Measurements from ENCODE around the gene POLR1A.
A peak's percentile ranks its signal among the peaks of the same experiment; 100 is the strongest.

The POLR1A gene

GRCh38 chr2:86105252-86105968 is at the start of gene POLR1A:
POLR1A (minus strand) TSS chr2:86105886; CDS start chr2:86105776, 110 bp downstream.
- DNase-seq: peak; percentile 81 to 88

- DNase-seq: no peak
Measured at GRCh38 chr2:86150502-86150901, 44.8 kb upstream of the POLR1A start.

GRCh38 chr2:86147793-86148192 is 42.1 kb upstream of the POLR1A start:
- DNase-seq: no peak

GRCh38 chr2:86143926-86144685 is 38.4 kb upstream of the POLR1A start:
- no peak for DNase-seq

DNA sequence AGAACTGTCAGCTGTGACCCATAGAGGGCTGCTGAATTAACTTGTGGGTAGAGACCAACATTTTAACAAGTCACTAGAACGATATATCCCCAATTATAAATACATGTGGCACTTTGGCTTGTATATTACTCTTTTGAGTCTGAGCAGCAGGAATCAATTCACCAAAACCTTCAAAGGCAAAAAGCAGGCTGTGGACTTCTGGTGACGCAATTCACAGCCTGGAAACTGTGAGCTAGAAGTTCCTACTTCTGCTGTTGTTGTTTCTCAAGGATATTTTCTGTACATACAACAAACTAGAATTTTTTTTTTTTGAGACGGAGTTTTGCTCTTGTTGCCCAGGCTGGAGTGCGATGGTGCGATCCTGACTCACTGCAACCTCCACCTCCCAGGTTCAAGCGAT is 37.6 kb upstream of the POLR1A start:
- DNase-seq: no peak

DNA sequence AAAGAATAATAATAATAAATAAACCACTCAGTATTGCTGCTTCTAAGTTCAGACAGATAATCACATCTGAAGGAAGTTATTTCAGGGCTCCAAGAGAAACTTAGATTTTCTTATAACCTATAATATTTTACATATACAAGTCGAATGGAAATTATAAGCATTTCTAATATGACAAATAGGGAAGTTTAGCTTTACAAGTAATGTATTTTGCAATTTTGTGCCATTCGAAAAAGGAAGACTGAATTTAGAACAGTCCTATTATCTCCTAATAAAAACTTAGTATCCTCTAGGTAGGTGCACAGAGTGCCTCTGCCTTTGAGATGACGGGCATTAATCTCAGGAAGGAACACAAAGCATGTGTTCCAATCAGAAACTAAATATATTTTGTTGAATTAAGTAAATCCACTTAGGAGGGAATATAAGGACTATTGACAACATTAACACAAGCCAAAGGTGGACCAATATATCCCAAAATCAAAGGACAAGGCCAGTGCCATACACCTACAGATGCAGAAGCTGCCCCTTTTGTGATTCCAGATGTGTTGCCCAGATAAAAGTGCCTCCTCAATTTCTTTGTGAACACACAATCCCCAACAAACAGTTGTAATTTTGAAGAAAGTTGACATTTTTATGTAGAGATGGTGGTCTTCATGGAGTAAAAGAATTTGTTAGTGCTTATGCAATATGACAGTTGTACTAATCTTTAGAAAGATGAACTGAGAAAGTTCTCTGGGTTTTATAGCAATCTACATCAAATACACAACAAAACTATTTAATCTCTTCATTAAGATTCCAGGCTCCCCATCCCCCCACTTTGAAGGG is 37.0 kb upstream of the POLR1A start:
- no peak for DNase-seq

DNA sequence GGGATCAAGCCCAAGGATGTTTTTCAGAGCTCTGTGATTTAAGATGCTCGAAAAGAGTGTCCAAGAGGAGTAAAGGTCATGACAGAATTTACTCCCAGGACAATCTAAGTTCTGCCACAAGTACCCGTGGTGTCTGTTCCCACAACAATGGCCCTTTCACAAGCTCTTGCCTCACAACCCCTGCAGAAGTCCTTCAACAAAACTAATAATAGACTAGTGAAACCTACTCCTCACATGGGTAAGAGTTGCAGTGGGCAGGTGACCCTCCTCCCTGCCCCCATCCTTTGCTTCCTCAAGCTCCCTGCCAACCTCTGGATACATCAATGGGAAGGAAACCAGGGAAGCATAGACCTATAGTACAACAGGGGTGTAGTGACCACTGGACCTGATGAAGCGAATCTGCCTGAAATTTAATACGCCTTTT is 35.3 kb upstream of the POLR1A start:
- DNase-seq: no peak

GRCh38 chr2:86139981-86140380 is 34.3 kb upstream of the POLR1A start:
- no peak for DNase-seq

DNA sequence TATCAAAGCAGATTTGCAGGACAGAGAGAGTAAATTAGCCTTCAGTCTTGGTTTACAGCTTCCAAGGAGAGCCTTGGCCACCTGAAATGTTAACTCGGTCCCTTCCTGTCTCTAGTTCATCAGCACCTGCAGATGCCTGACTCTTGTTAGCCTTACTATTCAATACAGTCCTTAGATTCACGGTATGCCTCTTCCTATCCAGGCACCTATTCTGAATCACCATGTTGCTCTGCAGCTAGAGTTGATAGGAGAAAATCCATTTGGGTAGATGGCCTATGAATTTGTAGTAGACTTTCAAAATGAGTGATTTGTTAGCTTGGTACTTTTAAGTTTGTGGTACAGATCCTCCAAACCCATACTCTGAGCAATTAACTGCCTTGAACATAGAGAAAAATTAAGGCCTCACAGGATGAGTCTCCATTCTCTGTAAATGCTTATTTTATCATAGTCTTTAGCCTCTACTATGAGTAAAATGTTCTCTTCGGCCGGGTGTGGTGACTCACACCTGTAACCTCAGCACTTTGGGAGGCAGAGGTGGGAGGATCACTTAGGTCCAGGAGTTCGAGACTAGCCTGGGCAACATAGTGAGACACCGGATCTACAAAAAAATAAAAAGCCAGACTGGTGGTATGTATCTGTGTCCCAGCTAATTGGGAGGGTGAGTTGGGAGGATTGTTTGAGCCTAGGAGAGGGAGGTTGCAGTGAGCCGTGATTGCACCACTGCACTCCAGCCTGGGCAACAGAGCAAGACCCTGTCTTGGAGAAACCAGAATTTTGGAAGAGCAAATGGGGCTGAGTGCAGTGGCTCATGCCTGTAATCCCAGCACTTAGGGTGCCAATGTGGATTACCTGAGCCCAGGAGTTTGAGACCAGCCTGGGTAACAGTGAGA is 33.3 kb upstream of the POLR1A start:
- DNase-seq: no peak

DNA sequence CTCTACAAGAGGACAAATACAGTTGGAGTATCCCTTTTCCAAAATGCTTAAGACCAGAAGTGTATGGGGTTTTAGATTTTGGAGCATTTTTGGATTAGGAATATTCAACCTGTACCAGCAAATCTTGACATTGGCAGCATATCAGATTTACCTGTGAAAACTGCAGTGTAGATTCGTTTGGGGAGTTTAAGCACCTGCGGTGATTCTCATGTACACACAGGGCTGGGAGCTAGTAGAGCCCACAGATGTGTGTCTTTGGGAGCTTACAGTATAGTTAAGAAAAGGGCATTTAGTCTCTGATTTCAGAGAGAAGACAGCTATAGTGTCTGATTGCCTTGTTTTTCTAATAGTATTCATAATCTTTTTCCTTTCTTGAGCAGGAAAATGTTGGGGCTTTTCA is 30.5 kb upstream of the POLR1A start:
- no peak for DNase-seq

- no peak for DNase-seq
Measured at GRCh38 chr2:86135653-86136052, 30.0 kb upstream of the POLR1A start.

GRCh38 chr2:86134709-86135108 is 29.0 kb upstream of the POLR1A start:
- no peak for DNase-seq

DNA sequence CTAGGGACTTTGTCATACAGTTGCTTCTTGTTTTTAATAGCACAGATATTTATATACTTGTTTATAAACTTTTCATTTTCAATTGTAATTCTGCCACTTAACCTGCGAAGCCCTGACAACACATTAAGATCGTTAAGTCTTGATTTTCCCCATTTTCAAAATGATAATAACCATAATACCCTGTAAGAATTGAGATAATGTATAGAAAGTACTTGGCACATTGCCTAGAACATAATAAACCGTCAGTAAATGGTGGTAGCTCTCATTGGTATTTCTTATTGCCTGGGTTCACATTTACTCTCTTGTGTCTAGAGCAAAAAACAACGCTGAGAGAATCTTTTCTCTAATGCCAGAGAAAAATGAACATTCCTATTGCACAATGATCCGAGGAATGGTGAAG is 19.0 kb upstream of the POLR1A start:
- no peak for DNase-seq

DNA sequence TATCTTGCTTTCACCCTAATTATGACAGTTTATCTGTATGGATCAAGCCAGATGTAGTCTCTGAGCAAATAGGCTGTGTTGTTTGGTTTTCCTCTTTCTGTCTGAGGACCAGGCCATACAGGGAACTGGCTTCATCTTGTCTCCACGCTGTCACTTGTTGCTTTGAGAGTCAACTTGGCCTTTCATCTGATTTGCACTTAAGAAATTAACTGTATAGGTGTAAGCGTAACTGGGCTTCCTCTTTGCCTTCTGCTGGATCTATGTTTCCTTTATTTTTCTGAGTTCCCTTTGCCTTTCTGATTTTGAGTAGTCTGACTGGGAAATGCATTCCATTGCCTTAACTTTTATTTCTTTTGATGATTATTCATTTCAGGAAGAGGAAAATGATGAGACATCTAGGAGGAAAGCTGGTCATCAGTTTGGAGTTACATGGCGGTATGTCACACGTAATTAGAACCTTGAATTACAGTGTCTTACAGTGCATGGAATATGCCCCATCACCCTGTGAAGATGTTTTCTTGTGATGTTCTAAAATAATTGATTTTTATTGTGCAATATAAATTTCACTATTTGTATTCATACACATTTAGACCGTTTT is 17.7 kb upstream of the POLR1A start:
- DNase-seq: no peak

DNA sequence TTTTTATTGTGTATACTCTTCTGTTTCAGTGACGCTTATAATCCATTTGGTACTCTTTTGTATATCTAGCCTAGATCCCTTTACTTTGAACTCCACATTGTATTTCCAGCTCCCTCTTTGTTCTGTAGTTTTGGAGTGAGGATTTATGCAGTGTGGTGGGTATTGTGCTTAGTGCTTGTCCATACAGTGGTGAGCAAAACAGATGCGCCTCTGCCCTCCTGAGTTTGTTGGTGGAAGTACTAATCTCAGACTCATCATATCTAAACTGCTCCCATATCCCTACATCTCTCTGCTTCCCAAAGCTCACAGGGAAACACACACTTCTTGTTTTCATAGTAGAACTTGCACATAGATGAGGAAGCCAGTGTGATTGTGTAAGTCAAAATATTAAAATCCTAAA is 12.4 kb upstream of the POLR1A start:
- DNase-seq: no peak

- DNase-seq: no peak
Measured at GRCh38 chr2:86107031-86107430, 1.3 kb upstream of the POLR1A start.

- DNase-seq: peak; percentile 92 to 94
Measured at GRCh38 chr2:86105969-86106945, 571 bp upstream of the POLR1A start, which contains the start of gene PTCD3. PTCD3 (plus strand) TSS chr2:86106235; CDS start chr2:86106248, 13 bp downstream.

DNA sequence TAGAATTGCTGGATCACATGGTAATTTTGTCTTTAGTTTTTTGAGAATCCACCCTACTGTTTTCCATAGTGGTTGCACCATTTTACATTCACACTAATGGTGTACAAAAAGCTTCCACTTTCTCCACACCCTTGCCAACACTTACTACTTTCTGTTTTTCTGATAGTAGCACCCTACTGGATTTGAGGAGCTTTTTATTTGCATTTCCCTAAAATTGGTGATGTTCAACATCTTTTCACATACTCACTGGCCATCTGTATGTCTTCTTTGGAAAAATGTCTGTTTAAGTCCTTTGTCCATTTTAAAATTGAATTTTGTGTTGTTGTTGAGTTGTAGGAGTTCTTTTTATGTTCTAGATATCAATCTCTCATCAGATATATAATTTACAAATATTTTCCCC is 3.5 kb downstream of the POLR1A start:
- DNase-seq: no peak

- DNase-seq: no peak
Measured at GRCh38 chr2:86097913-86098312, 7.8 kb downstream of the POLR1A start.

- no peak for DNase-seq
Measured at GRCh38 chr2:86097114-86097896, 8.4 kb downstream of the POLR1A start.

All from CD4-positive, alpha-beta T cell treated with Interferon alpha-2 for 1 hour (primary cell).